GM12878 (cell line): ENCODE measurements around the gene SRSF3. TPM values are rescaled to one million over a fixed set of nuclear protein-coding genes. Genes with fewer than 3 reads are reported as not detected.

Experiments used
- ATAC-seq: fragments of 200-7000 bp; cut with Tn5 transposase; 3 replicates; pipeline ENCODE4 v1.9.1; 2020; ENCODE audit warnings: mild to moderate bottlenecking, moderate library complexity
- BruUV-seq: library from RNA; stranded (reverse); fragments of 400-500 nt; replicated peaks from 2 replicates; lab custom pipeline; 2021; lab: Mats Ljungman, UMichigan
- CTCF ChIA-PET: fragments of 300-600 bp; sonication (Branson Sonifier 250); formaldehyde crosslinking; extraction: SDS; loops from one replicate; lab custom pipeline; 2021; ENCODE audit warnings: inconsistent platforms; lab: Yijun Ruan, JAX
- POLR2A ChIA-PET: fragments of 350-600 bp; formaldehyde crosslinking; extraction: SDS; loops from one replicate; lab custom pipeline; 2021; ENCODE audit warnings: inconsistent platforms; lab: Charles Lee
- RAD21 ChIA-PET: fragments of 300-600 bp; sonication (Branson Sonifier 250); formaldehyde crosslinking; loops from one replicate; lab custom pipeline; 2023; ENCODE audit warnings: antibody characterized with exemption; ENCODE audit not compliant: unreplicated experiment; lab: Charles Lee
- SMC1A ChIA-PET: fragments of 300-600 bp; sonication (Branson Sonifier 250); formaldehyde crosslinking; loops from one replicate; lab custom pipeline; 2023; ENCODE audit not compliant: unreplicated experiment, uncharacterized antibody; lab: Charles Lee
- DNase-seq: peaks from one replicate; pipeline ENCODE4 v3.0.0-alpha.2; 2011; ENCODE audit warnings: low read depth, low spot score
- FAIRE-seq: peaks from 3 replicates; lab custom pipeline; 2011; peaks lifted over from hg19 to GRCh38; lab: Jason Lieb, UNC
- H2AFZ ChIP-seq: 2 replicates; pipeline ENCODE4 v1.6.0; 2011; ENCODE audit warnings: low read depth, low read length, control low read depth; ENCODE audit not compliant: control insufficient read depth
- H3K27ac ChIP-seq: 2 replicates; pipeline ENCODE4 v1.5.1; 2011; ENCODE audit warnings: control low read depth; ENCODE audit not compliant: control insufficient read depth, insufficient read depth
- H3K27me3 ChIP-seq, 2 experiments: replicated peaks in 1 of 2; 2 replicates each; pipeline versions ENCODE4 v1.6.0 to v1.6.1; 2011; ENCODE audit warnings: low read length in 1 of 2; ENCODE audit not compliant: control insufficient read depth in 2 of 2, insufficient read depth in 2 of 2
- H3K36me3 ChIP-seq, 2 experiments: 2 replicates each; pipeline ENCODE4 v1.5.1; 2011; ENCODE audit warnings: low read length in 1 of 2; ENCODE audit not compliant: control insufficient read depth in 2 of 2, insufficient read depth in 2 of 2
- H3K4me1 ChIP-seq: 2 replicates; pipeline ENCODE4 v1.6.1; 2011; ENCODE audit warnings: mild to moderate bottlenecking, low read length, moderate library complexity, mixed read lengths; ENCODE audit not compliant: control insufficient read depth, insufficient read depth
- H3K4me2 ChIP-seq: 2 replicates; pipeline ENCODE4 v1.6.0; 2011; ENCODE audit warnings: control low read depth; ENCODE audit not compliant: control insufficient read depth, insufficient read depth
- H3K4me3 ChIP-seq: fragments of 200-600 bp; sonication (generic); 2 replicates; pipeline ENCODE4 v1.5.1; 2016
- H3K79me2 ChIP-seq: 2 replicates; pipeline ENCODE4 v1.6.0; 2011; ENCODE audit warnings: low read length; ENCODE audit not compliant: control insufficient read depth, insufficient read depth
- H3K9ac ChIP-seq: 2 replicates; pipeline ENCODE4 v1.8.0; 2011; ENCODE audit warnings: low read length, control low read depth, mixed read lengths; ENCODE audit not compliant: control insufficient read depth, insufficient read depth
- H3K9me3 ChIP-seq: replicated peaks from 3 replicates; pipeline ENCODE4 v1.5.1; 2011; ENCODE audit warnings: mild to moderate bottlenecking, low read length; ENCODE audit not compliant: control insufficient read depth, insufficient read depth
- H4K20me1 ChIP-seq: 2 replicates; pipeline ENCODE4 v1.6.0; 2011; ENCODE audit not compliant: control insufficient read depth, insufficient read depth
- ATF7 ChIP-seq: fragments of 450-650 bp; IDR thresholded peaks from 2 replicates; pipeline ENCODE4 v1.6.1; 2016; ENCODE audit warnings: low read depth, mild to moderate bottlenecking
- BCL11A ChIP-seq: IDR thresholded peaks from 2 replicates; pipeline ENCODE4 v1.6.1; 2011; ENCODE audit warnings: low read depth, low read length
- EZH2 ChIP-seq: IDR thresholded peaks from 2 replicates; pipeline ENCODE4 v1.6.1; 2012; ENCODE audit warnings: low read depth, mild to moderate bottlenecking, control low read depth, inconsistent platforms, low read length, borderline replicate concordance; ENCODE audit not compliant: control insufficient read depth
- NFYB ChIP-seq: IDR thresholded peaks from 2 replicates; pipeline ENCODE4 v1.6.1; 2011; ENCODE audit warnings: low read depth, mild to moderate bottlenecking, low read length, improper control_type of control experiment, moderate library complexity; ENCODE audit not compliant: insufficient read depth
- ZBED1 ChIP-seq: IDR thresholded peaks from 2 replicates; pipeline ENCODE4 v1.6.1; 2016; ENCODE audit warnings: borderline replicate concordance
- WGBS: methylation state at CpG from one replicate; pipeline ENCODE4 v1.1.6; 2016; ENCODE audit warnings: low lambda C conversion rate; ENCODE audit not compliant: insufficient replicate concordance, insufficient coverage; ENCODE audit errors: missing lambda C conversion rate; 5-methylcytosine and 5-hydroxymethylcytosine counted together
- in situ Hi-C: fragments of 300-500 bp; cut with MboI; formaldehyde crosslinking; loops from 9 replicates; pipeline ENCODE4 v1.14.3; 2018; ENCODE audit warnings: mixed read lengths
- intact Hi-C: fragments of 100-400 bp; cut with micrococcal nuclease; formaldehyde crosslinking; loops from one replicate; pipeline ENCODE4 v1.14.2; 2022; ENCODE audit not compliant: unreplicated experiment
- polyA plus RNA-seq, 11 experiments: library from polyadenylated mRNA; depleted of rRNA in 4 of 11; unstranded in 6 of 11; stranded (reverse) in 5 of 11; fragments of >200 nt; fragmentation: Nextera tagmentation in 4 of 11; fragmentation: Illumina TruSeq in 1 of 11; extraction: Ambion mirVana in 4 of 11; extraction: Trizol in 1 of 11; gene quantifications; 1 replicate in 1 of 11; 2 replicates in 10 of 11; pipeline versions ENCODE4 v1.2.1 to v1.2.3, GENCODE V29; 2011 to 2016; ENCODE audit warnings: inconsistent platforms in 2 of 11, missing spikeins in 2 of 11, low read depth in 1 of 11
- total RNA-seq, 4 experiments: library from RNA; depleted of rRNA in 3 of 4; stranded (reverse); fragments of >200 nt in 3 of 4; fragmentation: Illumina TruSeq in 1 of 4; extraction: Trizol in 1 of 4; gene quantifications; 2 replicates each; pipeline versions ENCODE4 v1.2.1 to v1.2.3, GENCODE V29; 2013 to 2021
- TF ChIP-seq, protein P1 (sequence below): fragments of 450-650 bp; IDR thresholded peaks from 2 replicates; pipeline ENCODE4 v1.6.1; 2017; ENCODE audit warnings: antibody characterized with exemption, mild to moderate bottlenecking, moderate library complexity
- TF ChIP-seq, protein P2 (sequence below): IDR thresholded peaks from 2 replicates; pipeline ENCODE4 v1.6.1; 2011; ENCODE audit warnings: borderline replicate concordance, low read depth, mild to moderate bottlenecking, moderate library complexity, mixed read lengths, low read length; ENCODE audit not compliant: insufficient read depth; ENCODE audit errors: extremely low read length
- TF ChIP-seq, protein P3 (sequence below): fragments of 450-650 bp; IDR thresholded peaks from 2 replicates; pipeline ENCODE4 v1.6.1; 2017; ENCODE audit warnings: mild to moderate bottlenecking, moderate library complexity

SRSF3 gene
- total and polyA plus RNA-seq, 10 of the 15 experiments (the other 5 are each of a cell fraction or from before 2014, with no cell fraction given) = 195 to 1,377 (median 493) TPM

DNA sequence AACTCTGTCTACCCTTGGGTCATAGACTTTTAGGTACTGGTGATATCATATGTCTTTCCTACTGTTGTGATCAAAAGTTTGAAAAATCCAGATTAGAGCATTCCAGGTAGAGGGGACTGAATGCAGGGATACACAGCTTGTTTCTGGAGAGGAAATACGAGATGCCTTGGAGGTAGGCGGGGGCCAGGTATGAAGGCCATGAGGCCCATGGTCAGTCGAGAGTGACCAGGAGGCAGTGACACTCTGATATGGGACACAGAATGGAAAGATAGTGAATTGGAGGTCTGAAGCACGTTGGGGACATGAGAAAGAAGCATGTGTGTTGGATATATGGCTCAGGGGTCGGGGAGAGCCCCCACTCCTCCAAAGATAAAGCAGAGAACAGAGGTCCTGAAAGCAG is 16.1 kb upstream of the SRSF3 start (continued):
- TF ChIP-seq, protein P1, sequence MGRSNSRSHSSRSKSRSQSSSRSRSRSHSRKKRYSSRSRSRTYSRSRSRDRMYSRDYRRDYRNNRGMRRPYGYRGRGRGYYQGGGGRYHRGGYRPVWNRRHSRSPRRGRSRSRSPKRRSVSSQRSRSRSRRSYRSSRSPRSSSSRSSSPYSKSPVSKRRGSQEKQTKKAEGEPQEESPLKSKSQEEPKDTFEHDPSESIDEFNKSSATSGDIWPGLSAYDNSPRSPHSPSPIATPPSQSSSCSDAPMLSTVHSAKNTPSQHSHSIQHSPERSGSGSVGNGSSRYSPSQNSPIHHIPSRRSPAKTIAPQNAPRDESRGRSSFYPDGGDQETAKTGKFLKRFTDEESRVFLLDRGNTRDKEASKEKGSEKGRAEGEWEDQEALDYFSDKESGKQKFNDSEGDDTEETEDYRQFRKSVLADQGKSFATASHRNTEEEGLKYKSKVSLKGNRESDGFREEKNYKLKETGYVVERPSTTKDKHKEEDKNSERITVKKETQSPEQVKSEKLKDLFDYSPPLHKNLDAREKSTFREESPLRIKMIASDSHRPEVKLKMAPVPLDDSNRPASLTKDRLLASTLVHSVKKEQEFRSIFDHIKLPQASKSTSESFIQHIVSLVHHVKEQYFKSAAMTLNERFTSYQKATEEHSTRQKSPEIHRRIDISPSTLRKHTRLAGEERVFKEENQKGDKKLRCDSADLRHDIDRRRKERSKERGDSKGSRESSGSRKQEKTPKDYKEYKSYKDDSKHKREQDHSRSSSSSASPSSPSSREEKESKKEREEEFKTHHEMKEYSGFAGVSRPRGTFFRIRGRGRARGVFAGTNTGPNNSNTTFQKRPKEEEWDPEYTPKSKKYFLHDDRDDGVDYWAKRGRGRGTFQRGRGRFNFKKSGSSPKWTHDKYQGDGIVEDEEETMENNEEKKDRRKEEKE = no peak
- no peak for TF ChIP-seq ATF7
- TF ChIP-seq, protein P2, sequence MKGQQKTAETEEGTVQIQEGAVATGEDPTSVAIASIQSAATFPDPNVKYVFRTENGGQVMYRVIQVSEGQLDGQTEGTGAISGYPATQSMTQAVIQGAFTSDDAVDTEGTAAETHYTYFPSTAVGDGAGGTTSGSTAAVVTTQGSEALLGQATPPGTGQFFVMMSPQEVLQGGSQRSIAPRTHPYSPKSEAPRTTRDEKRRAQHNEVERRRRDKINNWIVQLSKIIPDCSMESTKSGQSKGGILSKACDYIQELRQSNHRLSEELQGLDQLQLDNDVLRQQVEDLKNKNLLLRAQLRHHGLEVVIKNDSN = no peak
- TF ChIP-seq NFYB = no peak
- TF ChIP-seq BCL11A = no peak
- TF ChIP-seq ZBED1 = no peak
- TF ChIP-seq EZH2 = no peak

DNA sequence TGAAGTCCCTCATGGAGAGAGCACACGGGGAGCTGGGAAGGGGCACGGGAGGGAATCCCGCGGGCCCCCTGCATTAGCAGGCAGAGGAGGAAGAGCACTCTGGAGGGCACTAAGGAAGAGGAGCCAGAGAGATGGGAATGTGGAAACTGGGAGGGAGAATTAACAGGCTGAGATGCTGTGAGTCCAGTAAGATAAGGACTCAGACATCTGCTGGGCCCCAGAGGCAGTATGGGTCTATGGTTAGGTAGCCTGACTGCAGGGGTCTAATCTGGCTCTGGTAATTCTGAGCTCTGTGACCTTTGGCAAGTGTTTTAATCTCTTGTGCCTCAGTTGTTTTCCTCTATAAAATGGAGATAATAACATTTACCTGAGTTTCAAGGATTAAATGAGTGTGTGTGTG is 15.7 kb upstream of the SRSF3 start:
- in situ Hi-C loops = no loop called here
- ATAC-seq = no peak
- ChIA-PET POLR2A (no interaction called here), CTCF (interaction anchor here (1.3 to 2.8 kb wide), 3 partner anchors 8 to 156 kb away, joined by 3 to 24 read pairs (median 4); no protein-coding TSS in a partner anchor), SMC1A (interaction anchor here (1.2 to 1.8 kb wide), 3 partner anchors 10 to 155 kb away, joined by 3 to 6 read pairs (median 3); no protein-coding TSS in a partner anchor), RAD21 (interaction anchor here (0.6 kb wide), 1 partner anchor 34 kb away, joined by 5 read pairs; no protein-coding TSS in a partner anchor)
- no peak overlapping the region for H3K4me2 ChIP-seq
- no peak for DNase-seq
- H3K27ac ChIP-seq = no peak overlapping the region
- H3K36me3 ChIP-seq = no peaks in the 10 kb centered on the region
- H3K9me3 ChIP-seq = no peaks in the 10 kb centered on the region
- H3K4me3 ChIP-seq = no peak overlapping the region
- FAIRE-seq = no peak
- no peak overlapping the region for H2AFZ ChIP-seq
- TF ChIP-seq, protein P3, sequence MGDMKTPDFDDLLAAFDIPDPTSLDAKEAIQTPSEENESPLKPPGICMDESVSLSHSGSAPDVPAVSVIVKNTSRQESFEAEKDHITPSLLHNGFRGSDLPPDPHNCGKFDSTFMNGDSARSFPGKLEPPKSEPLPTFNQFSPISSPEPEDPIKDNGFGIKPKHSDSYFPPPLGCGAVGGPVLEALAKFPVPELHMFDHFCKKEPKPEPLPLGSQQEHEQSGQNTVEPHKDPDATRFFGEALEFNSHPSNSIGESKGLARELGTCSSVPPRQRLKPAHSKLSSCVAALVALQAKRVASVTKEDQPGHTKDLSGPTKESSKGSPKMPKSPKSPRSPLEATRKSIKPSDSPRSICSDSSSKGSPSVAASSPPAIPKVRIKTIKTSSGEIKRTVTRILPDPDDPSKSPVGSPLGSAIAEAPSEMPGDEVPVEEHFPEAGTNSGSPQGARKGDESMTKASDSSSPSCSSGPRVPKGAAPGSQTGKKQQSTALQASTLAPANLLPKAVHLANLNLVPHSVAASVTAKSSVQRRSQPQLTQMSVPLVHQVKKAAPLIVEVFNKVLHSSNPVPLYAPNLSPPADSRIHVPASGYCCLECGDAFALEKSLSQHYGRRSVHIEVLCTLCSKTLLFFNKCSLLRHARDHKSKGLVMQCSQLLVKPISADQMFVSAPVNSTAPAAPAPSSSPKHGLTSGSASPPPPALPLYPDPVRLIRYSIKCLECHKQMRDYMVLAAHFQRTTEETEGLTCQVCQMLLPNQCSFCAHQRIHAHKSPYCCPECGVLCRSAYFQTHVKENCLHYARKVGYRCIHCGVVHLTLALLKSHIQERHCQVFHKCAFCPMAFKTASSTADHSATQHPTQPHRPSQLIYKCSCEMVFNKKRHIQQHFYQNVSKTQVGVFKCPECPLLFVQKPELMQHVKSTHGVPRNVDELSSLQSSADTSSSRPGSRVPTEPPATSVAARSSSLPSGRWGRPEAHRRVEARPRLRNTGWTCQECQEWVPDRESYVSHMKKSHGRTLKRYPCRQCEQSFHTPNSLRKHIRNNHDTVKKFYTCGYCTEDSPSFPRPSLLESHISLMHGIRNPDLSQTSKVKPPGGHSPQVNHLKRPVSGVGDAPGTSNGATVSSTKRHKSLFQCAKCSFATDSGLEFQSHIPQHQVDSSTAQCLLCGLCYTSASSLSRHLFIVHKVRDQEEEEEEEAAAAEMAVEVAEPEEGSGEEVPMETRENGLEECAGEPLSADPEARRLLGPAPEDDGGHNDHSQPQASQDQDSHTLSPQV = no peak
- TF ChIP-seq, protein P2 = no peak
- TF ChIP-seq, protein P1 = no peak
- H3K4me1 ChIP-seq = 0 out of 2 replicates have a peak, but pooled peaks cover 4% of the 10 kb centered on the region
- 100% methylated on average over 4 of the region's 4 CpGs for WGBS
- no peaks in the 10 kb centered on the region for H3K27me3 ChIP-seq
- BruUV-seq = no TSS peak
- H4K20me1 ChIP-seq = no peaks in the 10 kb centered on the region
- no peaks in the 10 kb centered on the region for H3K79me2 ChIP-seq
- H3K9ac ChIP-seq = no peak overlapping the region
- intact Hi-C loops = loop anchor here (5.0 kb wide), 1 partner anchor 156 kb away; no protein-coding TSS in a partner anchor
